Activated CD8-positive, alpha-beta memory T cell treated with anti-CD3 and anti-CD28 coated beads, Interleukin-2, amount 50 U/mL, for 24 hours (primary cell): ENCODE results near the gene TJP2.
"Not testable (repeated sequence)": the region's sequence is repeated elsewhere in the genome, so short reads cannot be mapped to it uniquely, and the experiment has no call there.

ENCODE experiments used
- DNase-seq: peaks from one replicate; pipeline ENCODE4 v3.0.0-alpha.2; 2020; ENCODE audit errors: extremely low read depth

TJP2 gene

GRCh38 chr9:69292078-69292477 is 118.0 kb downstream of the TJP2 start:
- DNase-seq, result no peak

GRCh38 chr9:69293156-69293555 is 119.1 kb downstream of the TJP2 start:
- DNase-seq, result no peak

GRCh38 chr9:69295872-69296552 is 121.9 kb downstream of the TJP2 start:
- no peak for DNase-seq

GRCh38 chr9:69297300-69297980 is 123.4 kb downstream of the TJP2 start:
- DNase-seq, result no peak

GRCh38 chr9:69299315-69299714 is 125.2 kb downstream of the TJP2 start:
- no peak for DNase-seq

- DNase-seq, result no peak
These were observed 125.7 kb downstream of the TJP2 start for GRCh38 chr9:69299826-69300225.

- DNase-seq, result no peak
These were observed 129.3 kb downstream of the TJP2 start for GRCh38 chr9:69303331-69303730.

GRCh38 chr9:69306895-69307445 is 132.9 kb downstream of the TJP2 start:
- not testable (repeated sequence) for DNase-seq

- no peak for DNase-seq
These were observed 133.5 kb downstream of the TJP2 start for GRCh38 chr9:69307446-69308205.

GRCh38 chr9:69308206-69308931 is 134.3 kb downstream of the TJP2 start:
- no peak for DNase-seq

- DNase-seq, result no peak
These were observed 139.1 kb downstream of the TJP2 start for GRCh38 chr9:69313175-69313574.

- DNase-seq, result no peak
These were observed 140.5 kb downstream of the TJP2 start for GRCh38 chr9:69314547-69314946.

GRCh38 chr9:69317081-69317480 is 143.0 kb downstream of the TJP2 start:
- no peak for DNase-seq

- DNase-seq, result no peak
These were observed 143.8 kb downstream of the TJP2 start for GRCh38 chr9:69317894-69318293.

- DNase-seq, result no peak
These were observed 145.4 kb downstream of the TJP2 start for GRCh38 chr9:69319324-69320025.

GRCh38 chr9:69322256-69322655 is 148.2 kb downstream of the TJP2 start:
- DNase-seq, result no peak

- DNase-seq, result no peak
These were observed 149.8 kb downstream of the TJP2 start for GRCh38 chr9:69323861-69324260.
